HG02852 (cell line): ENCODE measurements around the gene SMIM32.

Experiments used
- ATAC-seq: cut with Tn5 transposase; IDR thresholded peaks from one replicate; pipeline ENCODE4 v1.9.1; 2021; ENCODE audit warnings: mild to moderate bottlenecking, moderate library complexity; ENCODE audit not compliant: unreplicated experiment

The SMIM32 gene

DNA sequence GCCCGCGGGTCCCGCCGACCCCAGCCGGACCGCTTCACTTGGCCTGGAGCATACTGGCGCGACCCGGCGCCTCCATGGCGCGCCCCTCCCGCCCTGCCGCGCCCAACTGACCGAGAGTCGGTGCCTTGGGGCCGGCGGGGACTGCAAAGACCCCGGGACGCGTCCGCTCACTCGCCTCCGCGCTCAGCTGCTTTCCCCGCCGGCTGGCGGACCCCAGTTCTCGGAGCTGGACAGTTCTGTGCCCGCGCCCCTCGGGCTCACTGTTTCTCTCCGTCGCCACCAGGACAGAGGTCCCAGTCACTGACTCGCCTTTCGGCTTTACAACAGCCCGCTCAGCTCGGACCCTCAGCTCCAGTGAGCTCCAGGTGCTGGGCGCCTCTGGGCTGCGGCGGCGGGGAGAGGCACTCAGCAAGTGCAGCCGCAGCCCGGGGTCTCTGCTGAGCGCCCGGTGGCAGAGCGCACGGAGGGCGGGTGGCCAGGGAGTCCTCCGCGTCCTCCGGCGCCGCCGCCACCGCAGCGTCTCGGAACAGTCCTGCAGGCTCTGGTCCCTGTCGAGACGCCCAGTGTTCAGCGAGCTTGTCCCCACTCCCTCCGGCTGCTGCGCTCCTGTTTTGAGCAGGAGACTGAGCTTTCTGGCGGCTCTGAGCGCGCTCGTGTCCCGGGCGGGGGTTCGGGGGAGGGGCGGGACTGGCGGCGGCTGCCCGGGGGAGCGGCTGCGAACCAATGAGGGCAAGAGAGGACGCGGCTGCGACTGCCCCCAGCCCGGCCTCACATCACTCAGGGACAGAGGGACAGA lies at the start of gene SMIM32:
SMIM32 (minus strand) TSS at position 637 of the 796 bp plus-strand sequence. CDS start 638 bp downstream, outside the sequence.
- no peak for ATAC-seq

DNA sequence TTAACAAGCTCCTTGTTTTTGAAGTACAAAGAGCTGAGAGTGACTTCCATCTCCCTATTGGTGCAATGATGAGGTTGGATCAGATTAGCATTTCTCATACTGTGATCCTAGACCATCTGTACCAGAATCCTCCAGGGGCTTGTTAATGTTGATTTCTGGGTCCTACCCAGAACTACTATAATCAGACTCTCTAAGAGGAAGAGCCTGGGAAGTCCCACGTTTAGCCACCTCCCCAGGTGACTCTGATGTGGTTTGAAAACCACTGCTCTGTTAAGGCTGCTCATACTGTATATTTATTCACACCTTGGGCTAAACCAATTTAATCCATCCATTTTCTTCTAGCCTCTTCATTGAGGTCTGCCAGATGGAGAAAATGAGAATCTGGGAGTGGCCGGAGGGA lies 49.6 kb upstream of the SMIM32 start:
- ATAC-seq: peak; percentile 62

DNA sequence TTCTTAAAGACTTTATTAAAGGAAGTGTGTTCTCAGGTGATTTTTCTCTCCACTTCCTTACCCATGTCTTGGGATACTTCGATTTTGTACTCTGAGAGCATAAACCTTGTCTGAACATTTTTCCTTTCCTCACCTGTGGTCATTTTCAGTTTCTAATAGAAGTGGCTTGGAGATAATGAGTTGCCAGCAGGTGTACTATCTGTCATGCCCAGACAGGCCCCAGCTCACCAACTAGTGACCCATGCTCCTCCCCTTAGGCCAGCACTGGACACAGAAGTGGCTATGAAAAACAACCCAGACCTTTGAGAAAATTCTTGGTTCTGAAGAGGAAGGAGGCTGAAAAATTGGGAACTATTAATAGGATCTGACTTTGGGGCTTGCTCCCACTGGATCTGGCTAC lies 49.2 kb upstream of the SMIM32 start:
- ATAC-seq: no peak

DNA sequence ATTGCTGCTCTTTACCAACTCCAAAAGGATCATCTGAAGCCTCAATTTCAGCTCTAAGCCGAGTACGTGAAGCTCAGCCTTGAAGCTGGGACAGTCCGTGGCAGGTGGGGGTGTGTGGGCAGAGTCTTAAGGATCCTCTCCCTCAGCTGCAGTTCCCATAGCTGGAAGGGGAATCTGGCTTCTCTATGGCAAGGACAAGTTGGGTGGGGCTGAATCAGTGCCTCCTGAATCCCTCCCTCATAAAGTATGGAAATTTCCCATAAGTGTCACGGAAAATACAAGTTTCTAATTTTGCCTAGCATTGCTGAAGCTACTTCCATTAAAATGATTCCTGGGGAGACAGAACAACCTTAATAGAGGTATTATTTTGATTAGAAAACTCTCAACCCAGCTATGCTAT lies 47.9 kb upstream of the SMIM32 start:
- no peak for ATAC-seq

DNA sequence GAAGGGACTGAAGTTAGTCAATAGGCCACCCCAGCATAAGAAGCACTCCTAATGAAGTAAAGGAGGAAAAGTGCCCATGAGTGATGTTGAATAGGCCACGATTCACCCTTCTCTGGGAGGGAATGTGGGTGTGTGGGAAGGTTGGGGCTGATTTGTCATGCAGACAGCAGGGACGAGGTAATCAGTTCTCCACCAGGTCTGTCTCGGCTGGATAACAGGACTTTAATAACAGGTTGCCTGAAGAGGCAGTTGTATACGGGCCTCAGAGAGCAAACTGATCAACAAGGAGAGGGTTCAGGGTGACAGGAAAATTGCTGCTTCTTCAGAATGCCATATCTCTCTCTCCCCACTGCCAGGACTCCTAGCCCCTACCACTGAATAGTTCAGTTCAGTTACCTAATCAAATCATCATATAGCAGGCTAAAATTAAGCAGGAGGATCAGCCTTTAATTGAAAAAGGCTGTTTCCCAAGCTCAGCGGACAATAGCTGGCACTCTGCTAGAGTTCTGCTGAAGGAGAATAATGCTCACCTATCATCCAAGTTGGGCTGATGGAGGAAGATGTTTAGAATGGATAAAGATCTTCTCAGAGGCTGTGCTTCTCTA lies 43.6 kb upstream of the SMIM32 start:
- no peak for ATAC-seq

DNA sequence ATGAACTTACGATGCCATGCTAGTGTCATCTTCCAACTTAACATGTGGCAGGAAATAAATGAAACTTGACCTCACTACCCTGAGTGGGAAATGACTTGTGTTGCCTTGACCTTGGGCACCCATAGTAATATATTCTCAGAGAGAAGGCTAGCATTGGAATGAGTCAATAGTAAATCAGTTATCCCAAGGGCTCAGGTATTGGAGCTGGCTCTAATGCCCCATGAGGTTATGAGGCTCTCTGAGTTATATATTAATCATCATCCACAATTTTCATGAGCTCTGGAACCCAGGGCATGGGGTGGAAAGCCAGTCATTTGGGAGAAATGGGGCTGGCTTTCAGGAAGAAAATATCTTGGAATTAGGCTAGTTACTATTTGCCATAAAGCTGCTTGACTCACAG lies 42.4 kb upstream of the SMIM32 start:
- ATAC-seq: no peak

DNA sequence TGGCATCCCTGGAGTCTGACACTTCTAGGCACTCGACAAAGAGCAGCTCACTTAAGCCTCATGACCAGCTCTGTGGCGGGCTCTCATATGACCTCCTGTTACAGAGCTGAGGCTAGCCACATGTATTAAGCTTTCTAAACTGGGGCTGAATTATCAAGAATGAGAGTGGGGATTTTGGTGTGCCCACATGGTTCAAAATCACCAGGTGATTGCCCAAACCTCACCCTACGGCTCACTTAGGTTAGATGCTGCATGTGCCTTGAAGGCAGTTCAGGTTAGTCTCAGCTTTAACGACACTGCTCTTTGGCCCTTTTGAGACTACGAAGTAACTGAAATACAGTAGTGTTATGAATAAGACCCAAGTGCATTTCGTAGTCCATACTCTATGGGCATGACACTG lies 39.4 kb upstream of the SMIM32 start:
- peak; percentile 73 for ATAC-seq

DNA sequence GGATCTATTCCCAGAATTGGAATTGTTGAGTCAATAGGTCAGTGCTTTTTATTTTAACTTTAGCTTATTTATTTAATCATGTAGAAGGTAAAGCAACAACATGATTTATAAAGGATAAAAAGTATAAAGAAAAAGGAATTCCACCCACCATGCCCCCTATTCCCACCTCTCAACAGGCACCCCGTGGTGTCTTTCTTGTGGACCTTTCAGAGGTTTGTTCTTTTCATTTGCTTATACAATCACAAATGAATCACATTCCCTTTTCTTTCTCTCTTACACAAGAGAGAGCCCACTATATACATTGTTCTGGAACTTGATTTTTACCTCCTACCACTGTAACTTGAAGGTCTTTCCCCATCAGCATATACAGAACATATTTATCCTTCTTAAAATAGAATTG lies 37.2 kb upstream of the SMIM32 start:
- ATAC-seq: no peak

DNA sequence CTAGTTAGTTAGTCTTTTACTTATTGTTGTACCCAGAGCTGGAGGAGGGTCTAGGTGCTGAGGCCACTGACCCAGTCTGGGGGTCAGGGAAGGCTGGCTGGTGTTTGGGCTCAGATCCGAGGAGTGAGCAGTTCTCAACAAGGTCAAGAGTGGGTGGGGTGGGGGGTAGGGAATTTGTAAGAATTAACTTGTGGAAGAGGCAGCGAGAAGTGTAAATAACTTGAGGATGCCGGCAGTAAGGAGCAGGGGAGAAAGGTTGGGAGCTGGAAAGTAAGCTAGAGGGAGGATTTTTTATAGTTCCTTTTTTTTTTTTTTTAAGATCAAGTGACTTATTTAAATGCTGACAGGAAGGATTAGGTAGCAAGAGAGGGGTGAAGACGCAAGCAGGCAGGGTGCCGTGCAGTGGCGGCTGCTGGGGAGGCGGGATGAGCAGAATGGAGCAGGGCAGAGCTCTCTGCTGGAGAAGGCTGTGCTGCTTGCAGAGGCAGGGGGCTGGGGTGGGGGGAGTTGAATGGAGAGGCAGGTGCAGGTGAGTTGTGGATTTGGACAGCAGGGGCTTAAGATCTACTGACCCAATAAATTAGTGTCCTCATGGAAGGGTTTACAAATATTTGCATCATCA lies 35.3 kb upstream of the SMIM32 start:
- no peak for ATAC-seq

DNA sequence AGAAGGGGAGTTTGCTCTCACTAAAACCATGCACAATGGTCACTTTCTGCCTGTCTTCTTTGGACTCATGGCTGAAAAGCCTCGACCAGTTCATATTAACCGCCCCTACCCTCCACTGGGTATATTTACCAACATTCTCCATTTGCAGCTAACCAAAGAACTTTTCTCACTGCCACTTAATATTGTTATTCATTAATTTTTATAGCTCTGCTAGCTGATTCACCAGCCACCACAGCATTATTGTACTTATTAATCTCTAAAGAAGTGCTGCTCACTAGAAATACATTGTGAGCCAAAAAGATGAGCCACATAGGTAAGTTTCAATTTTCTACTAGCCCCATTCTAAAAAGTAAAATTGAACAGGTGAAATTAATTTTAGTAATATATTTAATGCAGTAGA lies 33.4 kb upstream of the SMIM32 start:
- ATAC-seq: no peak

DNA sequence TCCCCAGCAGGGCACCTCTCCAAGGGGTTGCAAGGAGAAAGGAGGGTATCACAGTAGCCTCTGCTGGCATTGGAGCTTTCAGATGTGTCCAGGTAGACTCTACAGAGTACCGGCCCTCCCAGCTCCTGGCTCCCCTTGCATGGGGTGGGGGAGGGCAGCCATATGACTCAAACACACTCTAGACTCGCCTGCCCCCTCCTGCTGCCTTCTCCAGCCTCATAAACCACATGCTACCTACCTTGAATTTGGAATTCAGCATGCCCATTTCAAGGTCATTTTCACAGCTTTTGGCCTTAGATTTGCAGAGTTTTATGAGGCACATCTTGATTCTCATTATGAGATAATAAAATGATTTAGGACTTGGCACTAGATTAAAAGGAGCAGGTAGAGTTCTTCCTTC lies 32.8 kb upstream of the SMIM32 start:
- ATAC-seq: no peak

DNA sequence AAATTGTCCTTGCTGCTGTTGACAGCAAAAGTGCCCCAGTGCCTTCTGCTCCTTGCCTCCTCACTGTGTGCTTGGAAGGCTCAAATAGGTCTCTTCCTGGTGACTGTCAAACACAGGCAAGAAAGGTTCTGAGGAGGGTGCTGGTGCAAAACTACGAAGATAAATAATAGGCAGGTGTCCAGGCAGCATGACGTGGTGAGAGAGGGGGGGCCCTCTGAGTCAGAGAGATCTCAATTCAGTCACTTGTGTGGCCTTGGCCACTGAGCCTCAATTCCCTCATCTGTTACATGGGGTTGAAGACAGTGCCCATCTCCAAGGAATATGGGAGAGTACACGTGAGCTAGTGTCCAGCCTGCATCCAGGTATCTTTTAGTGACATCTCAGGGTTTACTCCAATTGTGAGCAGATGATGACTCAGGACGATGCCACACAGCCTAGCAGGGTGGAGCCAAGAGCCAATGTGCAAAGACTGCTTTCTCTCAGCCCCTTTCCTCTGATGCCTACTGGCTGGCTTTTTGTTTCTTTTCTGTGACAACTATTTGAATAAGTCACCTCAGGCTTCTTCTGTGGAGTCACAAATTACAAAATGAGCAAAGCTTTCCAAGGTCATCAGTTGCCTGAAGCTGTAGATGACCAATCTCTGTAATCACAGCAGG lies 29.7 kb upstream of the SMIM32 start:
- no peak for ATAC-seq

DNA sequence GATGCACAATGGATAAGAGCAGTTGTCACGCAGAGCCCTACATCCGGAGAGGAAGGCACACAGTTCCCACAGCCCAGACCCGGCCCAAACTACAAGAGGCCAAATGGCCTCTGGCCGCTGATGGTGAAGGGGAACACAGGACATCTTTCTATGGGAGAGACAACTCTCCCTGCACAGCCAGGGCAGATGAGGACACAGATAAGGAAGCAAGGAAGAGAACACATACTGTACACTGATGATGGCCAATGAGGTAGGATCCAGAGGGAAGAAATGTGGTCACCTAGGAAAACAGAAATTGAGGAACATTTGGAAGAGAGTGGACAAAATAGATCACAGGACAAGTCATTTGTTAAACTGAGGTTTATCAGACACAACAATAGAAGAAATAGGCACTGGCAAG lies 28.4 kb upstream of the SMIM32 start:
- ATAC-seq: no peak

DNA sequence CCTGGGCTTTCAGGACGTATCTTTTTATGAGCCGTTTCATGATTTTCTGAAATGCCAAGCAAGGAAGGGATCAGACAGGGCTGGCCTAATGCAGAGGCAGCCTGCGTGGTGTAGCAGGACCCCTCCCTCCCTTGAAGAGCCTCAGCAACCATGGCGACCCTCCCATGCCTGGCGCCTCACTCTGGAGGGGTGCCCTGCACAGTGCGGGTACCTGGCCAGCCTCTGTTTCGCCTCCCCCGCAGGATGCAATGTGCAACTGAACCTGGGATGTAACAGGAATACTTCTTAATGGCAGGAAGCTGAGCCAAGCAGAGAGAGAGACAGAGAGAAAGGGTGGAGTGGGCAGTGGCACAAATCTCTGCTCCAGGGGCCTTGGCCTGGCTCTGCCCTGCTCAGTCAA lies 23.3 kb upstream of the SMIM32 start:
- ATAC-seq: no peak

DNA sequence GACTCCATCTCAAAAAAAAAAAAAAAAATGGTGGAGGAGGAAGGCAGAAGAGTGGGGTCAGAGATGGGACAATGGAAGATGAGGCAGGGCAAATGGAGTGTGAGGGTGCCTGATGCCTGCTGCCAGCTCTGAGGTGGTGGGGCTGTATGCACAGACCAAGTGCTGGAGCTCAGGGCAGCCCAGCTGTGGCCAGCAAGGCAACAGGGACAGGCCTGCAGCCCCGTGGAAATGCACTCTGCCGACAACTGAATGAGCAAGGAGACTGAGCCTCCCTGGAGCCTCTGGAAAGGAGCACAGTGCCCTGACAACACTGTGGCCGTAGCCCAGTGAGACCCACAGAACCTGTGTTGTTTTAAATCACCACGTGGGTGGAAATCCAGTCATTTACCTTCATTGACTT lies 22.9 kb upstream of the SMIM32 start:
- ATAC-seq: no peak

DNA sequence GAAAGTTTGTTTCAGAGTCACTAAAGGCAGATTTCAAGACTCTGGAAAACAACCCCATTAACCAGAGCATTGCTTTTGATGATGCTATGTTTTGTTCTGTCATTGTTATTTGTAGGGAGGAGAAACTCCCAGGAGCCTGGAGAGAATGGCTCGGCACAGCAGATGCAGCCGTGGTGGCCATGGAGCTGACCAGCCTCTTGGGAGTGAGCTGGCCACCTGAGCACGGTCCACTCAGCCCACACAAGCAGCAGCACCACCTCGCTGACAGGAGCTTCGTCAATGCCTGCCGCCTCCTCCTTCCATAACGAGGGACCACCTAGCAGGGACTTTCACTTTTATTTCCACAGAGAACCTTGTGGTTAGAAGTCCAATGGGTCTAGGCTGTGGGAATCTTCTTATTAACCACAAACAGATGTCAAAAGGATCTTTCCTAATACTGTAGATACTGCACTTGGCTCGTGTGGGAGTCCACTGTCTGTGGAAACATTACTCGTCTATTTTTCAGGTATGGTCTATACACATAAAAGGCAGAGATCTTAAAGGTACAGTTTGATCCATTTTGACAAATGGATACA lies 21.0 kb upstream of the SMIM32 start:
- no peak for ATAC-seq

DNA sequence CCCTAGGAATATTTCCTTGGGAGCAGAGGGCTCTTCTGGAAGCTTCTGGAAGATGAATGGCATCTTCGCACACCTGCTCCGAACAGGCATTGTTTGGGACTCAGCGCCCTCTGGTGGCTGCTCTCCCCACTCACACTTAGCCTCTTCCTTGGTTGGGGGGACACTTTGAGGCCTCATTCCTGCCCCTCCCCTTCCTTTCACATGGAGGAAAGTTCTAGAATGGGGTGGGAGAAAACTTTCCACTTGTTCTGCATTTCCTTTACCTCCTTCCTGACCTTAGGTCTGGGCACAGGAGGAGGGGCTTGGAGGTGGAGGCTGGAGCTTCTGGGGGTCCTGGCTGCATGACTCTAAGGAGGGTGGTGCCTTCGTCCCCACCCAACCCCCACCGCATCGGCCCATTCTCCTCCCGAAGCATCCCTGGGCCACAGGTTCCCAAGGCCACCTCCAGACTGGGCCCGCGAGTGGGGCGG lies 19.3 kb upstream of the SMIM32 start:
- ATAC-seq: peak; percentile 60

DNA sequence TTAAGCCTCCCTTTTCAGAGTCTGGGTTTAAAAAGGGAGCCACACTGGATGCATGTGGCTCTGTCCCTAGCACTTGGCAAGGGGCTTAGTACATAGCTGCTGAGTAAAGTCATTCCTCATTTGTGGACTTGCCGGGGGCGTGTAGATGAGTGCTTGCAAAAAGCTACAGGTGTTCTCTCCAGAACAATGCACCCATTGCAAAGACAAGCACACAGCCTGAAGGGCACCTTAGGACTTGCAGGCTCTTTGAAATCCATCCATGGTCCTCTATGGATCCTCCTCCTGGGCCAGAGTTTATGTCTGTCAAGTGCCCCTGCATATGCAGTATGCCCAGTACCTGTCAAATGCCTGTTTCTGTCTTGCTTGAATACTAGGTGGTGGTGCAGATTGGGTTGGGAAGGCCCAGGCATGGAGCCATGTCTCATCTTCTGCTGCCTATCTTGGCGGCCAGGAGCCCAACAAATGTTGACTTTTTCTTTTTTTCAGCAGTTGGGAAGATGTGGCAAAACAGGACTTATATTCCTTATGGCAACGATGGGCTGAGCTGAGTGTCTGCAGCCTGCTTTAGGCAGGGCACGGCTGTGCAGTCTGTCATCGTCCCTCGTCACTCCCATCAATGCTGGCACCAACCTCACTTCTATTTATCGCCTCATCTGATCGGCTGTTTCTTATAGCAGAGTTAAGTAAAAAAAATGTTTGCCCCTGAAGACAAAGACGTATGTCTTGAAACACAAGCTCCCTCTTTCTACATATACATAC lies 18.5 kb upstream of the SMIM32 start:
- no peak for ATAC-seq

DNA sequence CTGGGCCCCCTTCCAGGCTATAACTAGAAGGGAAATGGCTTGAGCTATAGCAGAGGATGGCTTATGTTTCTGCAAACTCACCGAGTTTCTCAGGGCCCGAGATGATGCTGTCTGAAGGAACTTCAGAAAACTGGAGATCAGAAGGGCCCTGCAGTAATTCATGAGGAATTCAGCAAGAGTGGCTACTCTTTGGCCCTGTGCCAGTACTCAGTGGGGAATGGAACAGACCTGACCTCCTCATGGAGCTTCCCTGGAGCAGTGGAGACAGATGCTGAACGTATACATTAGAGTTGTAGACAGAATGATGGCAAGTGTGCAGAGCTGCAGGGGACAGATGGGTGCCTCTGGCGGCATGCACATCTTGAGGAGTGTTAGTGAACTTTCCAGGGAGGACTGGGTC lies 17.3 kb upstream of the SMIM32 start:
- no peak for ATAC-seq

DNA sequence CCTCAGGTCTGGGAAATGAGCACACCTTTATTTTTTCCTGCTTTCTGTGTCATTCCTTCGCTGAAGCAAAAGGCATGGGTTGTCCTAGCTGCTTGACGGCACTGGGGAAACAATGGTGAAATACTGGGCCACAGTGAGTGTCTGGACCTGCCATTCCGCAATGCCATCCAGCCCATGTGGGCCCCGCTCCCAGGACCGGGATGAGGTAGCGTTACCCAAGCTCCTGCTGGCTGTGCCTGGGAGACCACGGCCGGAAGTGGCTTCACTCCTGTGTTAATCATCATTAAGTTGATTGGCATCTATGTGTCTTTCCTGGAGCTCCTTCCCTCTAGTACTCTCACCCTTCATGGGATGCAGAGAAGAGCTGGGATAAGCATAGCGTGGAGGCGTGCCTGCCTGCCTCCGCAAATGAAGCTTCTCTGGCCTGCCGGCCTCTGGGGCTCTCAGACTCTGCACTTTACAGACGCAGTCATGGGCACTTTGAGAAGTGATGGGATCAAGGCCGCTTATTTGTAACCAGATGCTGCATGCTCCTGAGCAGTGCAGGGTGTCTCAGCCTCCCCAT lies 16.5 kb upstream of the SMIM32 start:
- ATAC-seq: no peak
